Measurements from ENCODE around the gene PEPD.
"Not testable (repeated sequence)": the region's sequence is repeated elsewhere in the genome, so short reads cannot be mapped to it uniquely, and the experiment has no call there.

PEPD gene

DNA sequence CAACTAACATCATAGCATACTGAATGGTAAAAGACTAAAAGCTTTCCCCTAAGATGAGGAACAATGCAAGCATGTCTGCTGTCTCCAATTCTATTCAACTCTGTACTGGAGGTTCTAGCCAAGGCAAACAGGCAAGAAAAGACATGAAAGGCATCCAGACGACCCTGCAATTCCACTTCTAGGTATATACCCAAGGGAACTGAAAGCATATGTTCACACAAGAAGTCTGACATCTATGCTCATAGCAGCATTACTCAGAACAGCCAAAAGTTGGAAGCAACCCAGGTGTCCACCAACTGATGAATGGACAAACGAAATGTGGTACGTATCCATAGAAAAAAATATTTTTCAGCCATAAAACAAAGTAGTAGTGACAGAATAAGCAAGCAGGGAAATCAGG, 39.1 kb downstream of the PEPD start:
- peak; percentile 56 for DNase-seq (ENCODE audit: low read depth)
- TF ChIP-seq, protein P1, sequence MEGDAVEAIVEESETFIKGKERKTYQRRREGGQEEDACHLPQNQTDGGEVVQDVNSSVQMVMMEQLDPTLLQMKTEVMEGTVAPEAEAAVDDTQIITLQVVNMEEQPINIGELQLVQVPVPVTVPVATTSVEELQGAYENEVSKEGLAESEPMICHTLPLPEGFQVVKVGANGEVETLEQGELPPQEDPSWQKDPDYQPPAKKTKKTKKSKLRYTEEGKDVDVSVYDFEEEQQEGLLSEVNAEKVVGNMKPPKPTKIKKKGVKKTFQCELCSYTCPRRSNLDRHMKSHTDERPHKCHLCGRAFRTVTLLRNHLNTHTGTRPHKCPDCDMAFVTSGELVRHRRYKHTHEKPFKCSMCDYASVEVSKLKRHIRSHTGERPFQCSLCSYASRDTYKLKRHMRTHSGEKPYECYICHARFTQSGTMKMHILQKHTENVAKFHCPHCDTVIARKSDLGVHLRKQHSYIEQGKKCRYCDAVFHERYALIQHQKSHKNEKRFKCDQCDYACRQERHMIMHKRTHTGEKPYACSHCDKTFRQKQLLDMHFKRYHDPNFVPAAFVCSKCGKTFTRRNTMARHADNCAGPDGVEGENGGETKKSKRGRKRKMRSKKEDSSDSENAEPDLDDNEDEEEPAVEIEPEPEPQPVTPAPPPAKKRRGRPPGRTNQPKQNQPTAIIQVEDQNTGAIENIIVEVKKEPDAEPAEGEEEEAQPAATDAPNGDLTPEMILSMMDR (conservative IDR thresholded peaks at IDR 0.05; ENCODE audit: control insufficient read depth, insufficient read depth, low read depth, low read length): no peak
- no peak overlapping the region for H3K4me3 ChIP-seq (ENCODE audit: control insufficient read depth, low read depth, low read length)

GRCh38 chr19:33481863-33482262, 39.7 kb downstream of the PEPD start:
- H3K4me3 ChIP-seq (ENCODE audit: control insufficient read depth, low read depth, low read length): no peak overlapping the region
- no peak for DNase-seq (ENCODE audit: low read depth)
- TF ChIP-seq, protein P1 (conservative IDR thresholded peaks at IDR 0.05; ENCODE audit: control insufficient read depth, insufficient read depth, low read depth, low read length): no peak

- DNase-seq (ENCODE audit: low read depth); H3K4me3 ChIP-seq (ENCODE audit: control insufficient read depth, low read depth, low read length): not testable (repeated sequence)
Measured at GRCh38 chr19:33479570-33479969, 42.0 kb downstream of the PEPD start.

DNA sequence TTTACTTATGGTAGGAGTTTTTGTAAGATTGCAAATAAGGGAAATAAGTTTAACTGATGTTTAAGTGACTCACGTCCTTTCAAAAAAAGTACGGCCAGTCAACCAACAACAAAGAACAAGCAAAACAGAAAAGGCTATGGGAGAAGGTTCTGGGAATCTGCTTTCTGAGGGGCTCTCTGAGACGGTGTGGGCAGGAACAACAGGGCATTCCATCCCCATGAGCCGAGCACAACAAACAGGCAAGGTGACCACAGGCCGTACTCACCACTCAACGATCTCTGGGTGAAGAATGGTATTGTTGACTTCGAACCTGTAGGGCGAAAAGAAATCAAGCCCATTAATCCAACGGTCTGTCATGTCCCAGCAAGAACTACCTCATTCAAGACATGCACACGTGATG, 43.8 kb downstream of the PEPD start:
- DNase-seq (ENCODE audit: low read depth): no peak
- H3K4me3 ChIP-seq (ENCODE audit: control insufficient read depth, low read depth, low read length): no peak overlapping the region
- TF ChIP-seq, protein P1 (conservative IDR thresholded peaks at IDR 0.05; ENCODE audit: control insufficient read depth, insufficient read depth, low read depth, low read length): no peak

DNA sequence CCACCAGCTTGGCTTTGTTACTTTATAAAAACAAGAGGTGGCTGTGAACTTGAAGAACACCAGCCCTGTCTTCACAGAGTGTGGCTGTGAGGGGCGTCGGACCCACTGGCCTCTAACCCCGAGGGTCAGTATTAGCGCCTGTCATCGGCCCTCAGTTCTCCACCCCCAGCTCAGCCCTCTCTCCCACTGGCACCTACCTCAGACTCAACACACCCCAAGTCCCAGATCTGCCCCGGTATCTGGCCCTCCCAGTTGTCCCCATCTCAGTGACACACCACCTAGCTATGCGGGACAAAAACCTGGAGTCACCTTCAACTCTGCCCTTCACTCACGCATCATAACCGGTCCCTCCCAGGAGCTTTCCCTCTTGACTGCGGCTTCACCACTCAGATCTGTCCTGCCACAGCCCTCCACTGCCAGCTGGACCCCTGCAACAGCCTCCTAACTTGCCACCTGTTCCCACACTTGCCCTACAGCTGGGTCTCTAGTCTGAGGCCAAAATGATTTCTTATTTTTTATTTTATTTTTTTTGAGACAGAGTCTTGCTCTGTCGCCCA, 45.4 kb downstream of the PEPD start:
- H3K4me3 ChIP-seq (ENCODE audit: control insufficient read depth, low read depth, low read length): no peak overlapping the region
- DNase-seq (ENCODE audit: low read depth): no peak
- TF ChIP-seq, protein P1 (conservative IDR thresholded peaks at IDR 0.05; ENCODE audit: control insufficient read depth, insufficient read depth, low read depth, low read length): no peak

GRCh38 chr19:33473653-33474305, 47.8 kb downstream of the PEPD start:
- peak; percentile 59 for DNase-seq (ENCODE audit: low read depth)
- H3K4me3 ChIP-seq (ENCODE audit: control insufficient read depth, low read depth, low read length): no peak overlapping the region
- TF ChIP-seq, protein P1 (conservative IDR thresholded peaks at IDR 0.05; ENCODE audit: control insufficient read depth, insufficient read depth, low read depth, low read length): no peak

- H3K4me3 ChIP-seq (ENCODE audit: control insufficient read depth, low read depth, low read length): no peak overlapping the region
- peak; percentile 99 for DNase-seq (ENCODE audit: low read depth)
- TF ChIP-seq, protein P1 (conservative IDR thresholded peaks at IDR 0.05; ENCODE audit: control insufficient read depth, insufficient read depth, low read depth, low read length): no peak
Measured at GRCh38 chr19:33472691-33473652, 48.6 kb downstream of the PEPD start.
